Measurements from ENCODE around the gene TMPRSS3. TPM values are rescaled to one million over a fixed set of nuclear protein-coding genes. Genes with fewer than 3 reads are reported as not detected.

Gene TMPRSS3
- total RNA-seq, 4 donors from 2014 or later = not detected

- TF ChIP-seq POLR2A (IDR thresholded peaks at IDR 0.05) (no peak), EP300 (IDR thresholded peaks at IDR 0.05) (no peak)
- TF ChIP-seq, protein P1, sequence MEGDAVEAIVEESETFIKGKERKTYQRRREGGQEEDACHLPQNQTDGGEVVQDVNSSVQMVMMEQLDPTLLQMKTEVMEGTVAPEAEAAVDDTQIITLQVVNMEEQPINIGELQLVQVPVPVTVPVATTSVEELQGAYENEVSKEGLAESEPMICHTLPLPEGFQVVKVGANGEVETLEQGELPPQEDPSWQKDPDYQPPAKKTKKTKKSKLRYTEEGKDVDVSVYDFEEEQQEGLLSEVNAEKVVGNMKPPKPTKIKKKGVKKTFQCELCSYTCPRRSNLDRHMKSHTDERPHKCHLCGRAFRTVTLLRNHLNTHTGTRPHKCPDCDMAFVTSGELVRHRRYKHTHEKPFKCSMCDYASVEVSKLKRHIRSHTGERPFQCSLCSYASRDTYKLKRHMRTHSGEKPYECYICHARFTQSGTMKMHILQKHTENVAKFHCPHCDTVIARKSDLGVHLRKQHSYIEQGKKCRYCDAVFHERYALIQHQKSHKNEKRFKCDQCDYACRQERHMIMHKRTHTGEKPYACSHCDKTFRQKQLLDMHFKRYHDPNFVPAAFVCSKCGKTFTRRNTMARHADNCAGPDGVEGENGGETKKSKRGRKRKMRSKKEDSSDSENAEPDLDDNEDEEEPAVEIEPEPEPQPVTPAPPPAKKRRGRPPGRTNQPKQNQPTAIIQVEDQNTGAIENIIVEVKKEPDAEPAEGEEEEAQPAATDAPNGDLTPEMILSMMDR (IDR thresholded peaks at IDR 0.05) = no peak
- Histone ChIP-seq H3K36me3 (no peaks in the 10 kb centered on the region), H3K9me3 (peaks cover 0 to 3% (median 0%) of the 10 kb centered on the region in 4 donors), H3K4me3 (no peak overlapping the region), H3K27me3 (no peaks in the 10 kb centered on the region), H3K27ac (no peak overlapping the region), H3K4me1 (no peaks in the 10 kb centered on the region)
- DNase-seq (ENCODE audit: low spot score in 2 of 2) = no peak
- 84 to 86% methylated on average over 6 of the region's 6 CpGs for WGBS, 2 donors
Observed at GRCh38 chr21:42441963-42442362, 46.1 kb upstream of the TMPRSS3 start.

GRCh38 chr21:42440187-42440792, 44.4 kb upstream of the TMPRSS3 start:
- Histone ChIP-seq H3K27me3 (no peaks in the 10 kb centered on the region), H3K4me1 (no peaks in the 10 kb centered on the region), H3K4me3 (no peak overlapping the region), H3K9me3 (peaks cover 0 to 7% (median 0%) of the 10 kb centered on the region in 4 donors), H3K36me3 (no peaks in the 10 kb centered on the region), H3K27ac (no peak overlapping the region)
- no peak for DNase-seq (ENCODE audit: low spot score in 2 of 2)
- TF ChIP-seq, protein P1 (IDR thresholded peaks at IDR 0.05) = no peak
- TF ChIP-seq EP300 (IDR thresholded peaks at IDR 0.05) (no peak), POLR2A (IDR thresholded peaks at IDR 0.05) (no peak)
- WGBS, 2 donors = 67 to 68% methylated on average over 12 of the region's 12 CpGs

DNA sequence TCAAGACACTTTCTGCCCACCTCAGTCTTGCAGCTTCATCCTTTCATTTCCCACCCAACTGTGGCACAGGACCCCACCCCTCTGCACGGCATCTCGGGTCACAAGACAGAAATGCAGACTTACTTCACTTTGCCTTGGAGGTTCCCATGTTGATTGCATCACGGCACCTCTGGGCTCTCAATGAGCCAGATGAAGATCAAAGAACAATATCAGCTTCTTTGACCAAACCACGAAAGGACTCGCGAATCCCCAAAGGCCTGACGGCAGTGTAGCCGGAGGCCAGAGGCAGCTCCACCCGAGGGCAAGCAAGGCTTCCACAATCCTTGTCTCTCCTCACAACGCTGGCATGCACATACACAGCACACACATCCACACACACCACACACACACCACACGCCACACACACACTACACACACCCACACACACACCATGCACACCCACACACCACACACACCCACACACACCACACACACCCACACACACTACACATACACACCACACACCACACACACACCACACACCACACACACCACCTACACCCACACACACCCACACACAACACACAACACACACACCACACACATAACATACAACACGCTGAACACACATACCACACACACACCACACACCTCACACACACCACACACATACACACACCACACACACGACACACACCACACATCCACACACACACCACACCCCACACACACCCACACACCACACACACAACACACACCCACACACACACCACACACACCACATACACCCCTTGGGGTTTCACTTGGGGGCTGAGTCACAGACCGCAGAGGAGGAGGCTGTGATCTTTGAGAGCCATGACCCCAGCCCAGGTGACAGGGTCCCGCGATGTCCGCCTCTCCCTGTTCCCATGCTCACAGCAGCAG, 43.7 kb upstream of the TMPRSS3 start:
- DNase-seq (ENCODE audit: low spot score in 2 of 2) = no peak
- H3K27me3 ChIP-seq = no peaks in the 10 kb centered on the region
- no peak overlapping the region for H3K27ac ChIP-seq
- TF ChIP-seq EP300 (IDR thresholded peaks at IDR 0.05) (no peak), POLR2A (IDR thresholded peaks at IDR 0.05) (no peak)
- TF ChIP-seq, protein P1 (IDR thresholded peaks at IDR 0.05) = no peak
- 76 to 77% methylated on average over 17 of the region's 17 CpGs for whole genome bisulfite sequencing, 2 donors
- H3K9me3 ChIP-seq = peaks cover 0 to 7% (median 0%) of the 10 kb centered on the region in 4 donors
- H3K4me1 ChIP-seq = no peaks in the 10 kb centered on the region
- H3K36me3 ChIP-seq = no peaks in the 10 kb centered on the region
- no peak overlapping the region for H3K4me3 ChIP-seq

DNA sequence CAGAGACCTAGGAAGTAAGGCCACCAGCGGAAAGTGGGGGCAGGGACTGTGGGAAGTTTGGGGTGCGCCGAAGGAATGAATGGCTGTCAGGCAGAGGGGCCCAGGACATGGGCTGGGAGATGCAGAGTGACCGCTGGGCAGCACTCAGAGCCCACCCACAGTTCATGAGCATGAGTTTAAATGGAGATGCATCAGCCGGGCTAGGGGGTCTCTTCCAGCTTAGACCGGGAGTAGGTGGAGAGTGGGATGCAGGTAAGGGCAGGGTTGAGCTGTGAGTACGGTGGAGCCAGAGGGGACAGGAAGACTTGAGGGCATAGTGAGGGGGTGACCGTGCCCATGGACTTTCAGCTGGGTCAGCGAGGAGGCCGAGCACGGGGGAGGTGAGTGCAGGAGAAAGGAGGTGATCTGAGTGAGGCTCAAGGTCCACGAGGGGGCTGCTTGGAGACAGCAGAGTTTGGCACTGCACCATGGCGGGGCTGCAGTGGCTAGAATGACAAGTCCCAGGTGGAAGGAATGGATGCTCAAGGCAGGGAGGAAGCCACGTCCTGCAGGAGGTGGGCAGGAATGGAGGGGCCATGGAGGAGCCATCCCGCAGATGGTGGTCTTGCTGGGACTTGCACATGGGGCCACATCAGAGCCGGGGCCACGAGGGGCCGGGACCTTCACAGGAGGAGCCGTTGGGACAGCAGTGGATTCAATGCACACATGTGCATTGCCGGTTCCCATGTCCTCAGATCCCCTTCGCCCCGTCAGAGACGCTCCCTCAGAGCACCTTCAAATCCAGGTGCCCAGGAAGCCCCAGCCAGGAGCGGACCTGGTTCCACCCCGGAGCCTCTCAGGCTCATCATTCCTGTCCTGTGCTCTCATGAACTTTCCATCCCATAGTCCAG, 42.7 kb upstream of the TMPRSS3 start:
- H3K36me3 ChIP-seq = no peaks in the 10 kb centered on the region
- H3K27ac ChIP-seq = no peak overlapping the region
- no peak overlapping the region for H3K4me3 ChIP-seq
- no peak for TF ChIP-seq EP300 (IDR thresholded peaks at IDR 0.05)
- no peak for TF ChIP-seq POLR2A (IDR thresholded peaks at IDR 0.05)
- TF ChIP-seq, protein P1 (IDR thresholded peaks at IDR 0.05) = no peak
- peaks cover 0 to 11% (median 0%) of the 10 kb centered on the region in 4 donors for H3K9me3 ChIP-seq
- 84 to 89% methylated on average over 25 of the region's 25 CpGs for WGBS, 2 donors
- no peak for DNase-seq (ENCODE audit: low spot score in 2 of 2)
- H3K4me1 ChIP-seq = no peaks in the 10 kb centered on the region
- H3K27me3 ChIP-seq = no peaks in the 10 kb centered on the region
